ENCODE measurements around the gene LEPR. TPM values are rescaled to one million over a fixed set of nuclear protein-coding genes. Genes with fewer than 3 reads are reported as not detected.
"Not testable (repeated sequence)": the region's sequence is repeated elsewhere in the genome, so short reads cannot be mapped to it uniquely, and the experiment has no call there.

Gene LEPR, protein sequence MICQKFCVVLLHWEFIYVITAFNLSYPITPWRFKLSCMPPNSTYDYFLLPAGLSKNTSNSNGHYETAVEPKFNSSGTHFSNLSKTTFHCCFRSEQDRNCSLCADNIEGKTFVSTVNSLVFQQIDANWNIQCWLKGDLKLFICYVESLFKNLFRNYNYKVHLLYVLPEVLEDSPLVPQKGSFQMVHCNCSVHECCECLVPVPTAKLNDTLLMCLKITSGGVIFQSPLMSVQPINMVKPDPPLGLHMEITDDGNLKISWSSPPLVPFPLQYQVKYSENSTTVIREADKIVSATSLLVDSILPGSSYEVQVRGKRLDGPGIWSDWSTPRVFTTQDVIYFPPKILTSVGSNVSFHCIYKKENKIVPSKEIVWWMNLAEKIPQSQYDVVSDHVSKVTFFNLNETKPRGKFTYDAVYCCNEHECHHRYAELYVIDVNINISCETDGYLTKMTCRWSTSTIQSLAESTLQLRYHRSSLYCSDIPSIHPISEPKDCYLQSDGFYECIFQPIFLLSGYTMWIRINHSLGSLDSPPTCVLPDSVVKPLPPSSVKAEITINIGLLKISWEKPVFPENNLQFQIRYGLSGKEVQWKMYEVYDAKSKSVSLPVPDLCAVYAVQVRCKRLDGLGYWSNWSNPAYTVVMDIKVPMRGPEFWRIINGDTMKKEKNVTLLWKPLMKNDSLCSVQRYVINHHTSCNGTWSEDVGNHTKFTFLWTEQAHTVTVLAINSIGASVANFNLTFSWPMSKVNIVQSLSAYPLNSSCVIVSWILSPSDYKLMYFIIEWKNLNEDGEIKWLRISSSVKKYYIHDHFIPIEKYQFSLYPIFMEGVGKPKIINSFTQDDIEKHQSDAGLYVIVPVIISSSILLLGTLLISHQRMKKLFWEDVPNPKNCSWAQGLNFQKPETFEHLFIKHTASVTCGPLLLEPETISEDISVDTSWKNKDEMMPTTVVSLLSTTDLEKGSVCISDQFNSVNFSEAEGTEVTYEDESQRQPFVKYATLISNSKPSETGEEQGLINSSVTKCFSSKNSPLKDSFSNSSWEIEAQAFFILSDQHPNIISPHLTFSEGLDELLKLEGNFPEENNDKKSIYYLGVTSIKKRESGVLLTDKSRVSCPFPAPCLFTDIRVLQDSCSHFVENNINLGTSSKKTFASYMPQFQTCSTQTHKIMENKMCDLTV
- 4.6 TPM for polyA plus RNA-seq
- long read RNA-seq, donor 1 = 0 reads
- long read RNA-seq, donor 2 = 0 reads
- long read RNA-seq, donor 3 = 0 reads
- long read RNA-seq, donor 4 = 0 reads
- long read RNA-seq, donor 5 = 0 reads
- long read RNA-seq, donor 6, full-length matches to known transcripts = 1 of 1 reads
- long read RNA-seq, donor 6, partial matches to known transcripts = 0 of 1 reads
- long read RNA-seq, donor 6, other reads (novel, unspliced or antisense) = 0 of 1 reads
- long read RNA-seq, donor 7 = 0 reads
- long read RNA-seq, donor 8, full-length matches to known transcripts = 1 of 1 reads
- long read RNA-seq, donor 8, partial matches to known transcripts = 0 of 1 reads
- long read RNA-seq, donor 8, other reads (novel, unspliced or antisense) = 0 of 1 reads
- long read RNA-seq, donor 9 = 0 reads
- long read RNA-seq, donor 10 = 0 reads
- long read RNA-seq, donor 11 = 0 reads

DNA sequence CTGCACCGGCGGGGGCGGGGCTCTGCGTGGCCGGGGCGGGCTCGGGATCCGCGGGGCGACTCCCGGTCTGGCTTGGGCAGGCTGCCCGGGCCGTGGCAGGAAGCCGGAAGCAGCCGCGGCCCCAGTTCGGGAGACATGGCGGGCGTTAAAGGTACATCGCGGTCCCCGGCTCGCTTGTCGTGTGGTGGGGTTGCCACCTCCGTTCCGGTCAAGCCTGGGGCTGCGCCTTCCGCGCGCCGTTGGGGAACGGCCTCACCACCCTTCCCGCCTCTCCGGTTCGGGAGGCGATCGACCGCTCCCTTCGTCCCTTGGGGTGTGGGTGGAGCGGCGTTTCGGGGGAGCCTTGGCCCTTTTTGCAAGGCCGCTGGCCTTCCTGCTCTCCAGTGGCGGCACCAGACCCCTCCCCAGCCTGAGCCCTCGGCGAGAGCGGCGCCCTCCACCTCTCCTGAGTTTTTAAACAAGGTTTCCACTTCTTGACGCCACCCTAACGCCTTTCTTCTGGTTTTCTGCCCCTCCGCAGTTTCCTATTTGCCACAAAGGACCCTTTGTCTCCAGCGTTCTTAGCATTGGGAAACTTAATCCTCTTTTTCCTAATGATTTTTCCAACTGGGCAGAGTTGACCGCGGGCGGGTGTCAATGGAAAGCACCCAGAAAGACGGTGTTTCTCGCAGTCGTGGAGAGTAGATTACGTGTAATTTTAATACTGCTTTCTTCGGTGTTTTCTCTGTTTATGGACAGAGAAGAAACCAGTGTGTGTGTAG, at the start of gene LEPR, which contains the start of gene LEPROT:
LEPR (plus strand) TSS at position 79 of the 761 bp plus-strand sequence. CDS start 144,898 bp downstream, outside the sequence.
LEPROT (plus strand) TSS at position 79 of the 761 bp plus-strand sequence; CDS start at position 136, 57 bp downstream.
- Histone ChIP-seq H3K4me1 (ENCODE audit: control insufficient read depth, insufficient read depth, low read length) (peaks cover 8% of the 10 kb centered on the region), H3K4me3 (ENCODE audit: low read length) (peak within 1 kb of the TSS; percentile 87), H3K36me3 (ENCODE audit: control insufficient read depth, insufficient read depth, low read length) (peaks cover 8% of the 10 kb centered on the region), H3K27ac (ENCODE audit: low read length) (peak within 1 kb of the TSS; percentile 94), H3K9me3 (ENCODE audit: control insufficient read depth, low read depth, low read length) (no peaks in the 10 kb centered on the region), H3K27me3 (ENCODE audit: control insufficient read depth, insufficient read depth, low read length) (no peaks in the 10 kb centered on the region)
- no CpG with 5 or more reads among the region's 60 CpGs for WGBS (ENCODE audit: insufficient coverage, low lambda C conversion rate)
- peak in 1 of 2 donors; percentile 95 for DNase-seq

DNA sequence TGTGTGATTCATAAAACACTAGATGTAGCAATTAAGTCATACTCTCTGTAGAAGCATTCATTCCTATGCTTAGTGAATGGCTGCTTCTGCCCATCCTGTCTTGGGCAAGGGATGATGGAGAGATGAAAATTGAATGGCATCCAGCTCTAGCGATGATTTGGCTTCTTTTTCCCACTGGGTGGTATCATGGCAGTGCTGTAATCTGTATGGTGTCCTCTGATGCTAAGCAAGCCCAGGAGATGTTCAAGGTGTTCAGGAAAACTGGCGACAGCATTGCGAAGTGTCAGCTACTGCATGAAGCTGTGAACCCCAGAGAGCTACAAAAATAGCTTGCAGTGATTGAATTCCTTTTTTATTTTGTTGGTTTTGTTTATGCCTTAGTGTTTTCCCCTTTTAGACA, 48.9 kb upstream of the LEPR start:
- 94% methylated on average over 2 of the region's 3 CpGs for WGBS (ENCODE audit: insufficient coverage, low lambda C conversion rate)
- Histone ChIP-seq H3K9me3 (ENCODE audit: control insufficient read depth, low read depth, low read length) (no peaks in the 10 kb centered on the region), H3K4me3 (ENCODE audit: low read length) (no peak overlapping the region), H3K27me3 (ENCODE audit: control insufficient read depth, insufficient read depth, low read length) (no peaks in the 10 kb centered on the region), H3K36me3 (ENCODE audit: control insufficient read depth, insufficient read depth, low read length) (no peaks in the 10 kb centered on the region), H3K27ac (ENCODE audit: low read length) (no peak overlapping the region), H3K4me1 (ENCODE audit: control insufficient read depth, insufficient read depth, low read length) (no peaks in the 10 kb centered on the region)
- DNase-seq = no peak

DNA sequence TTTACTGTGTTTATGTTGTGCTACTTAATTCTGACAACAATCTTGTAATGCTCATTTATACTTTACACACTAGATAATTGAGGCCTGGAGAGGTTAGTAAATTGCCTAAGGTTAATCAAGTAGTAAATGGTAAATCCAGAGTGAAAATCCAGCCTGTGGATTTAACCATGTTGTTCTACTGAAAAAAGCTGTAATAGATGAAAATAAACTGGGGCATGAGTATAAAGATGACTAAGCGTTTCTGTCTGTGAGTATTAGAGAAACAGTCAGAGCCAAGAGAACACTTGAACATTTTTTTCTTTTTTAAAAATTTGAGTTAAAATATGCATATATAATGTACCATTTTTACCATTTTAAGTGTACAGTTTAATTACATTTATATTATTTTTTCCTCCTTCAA, 47.9 kb upstream of the LEPR start:
- no peaks in the 10 kb centered on the region for H3K9me3 ChIP-seq (ENCODE audit: control insufficient read depth, low read depth, low read length)
- H3K27ac ChIP-seq (ENCODE audit: low read length) = no peak overlapping the region
- no peak overlapping the region for H3K4me3 ChIP-seq (ENCODE audit: low read length)
- no peaks in the 10 kb centered on the region for H3K4me1 ChIP-seq (ENCODE audit: control insufficient read depth, insufficient read depth, low read length)
- WGBS (ENCODE audit: insufficient coverage, low lambda C conversion rate) = 100% methylated on average over 1 of the region's 1 CpG
- DNase-seq = no peak
- no peaks in the 10 kb centered on the region for H3K36me3 ChIP-seq (ENCODE audit: control insufficient read depth, insufficient read depth, low read length)
- H3K27me3 ChIP-seq (ENCODE audit: control insufficient read depth, insufficient read depth, low read length) = no peaks in the 10 kb centered on the region

DNA sequence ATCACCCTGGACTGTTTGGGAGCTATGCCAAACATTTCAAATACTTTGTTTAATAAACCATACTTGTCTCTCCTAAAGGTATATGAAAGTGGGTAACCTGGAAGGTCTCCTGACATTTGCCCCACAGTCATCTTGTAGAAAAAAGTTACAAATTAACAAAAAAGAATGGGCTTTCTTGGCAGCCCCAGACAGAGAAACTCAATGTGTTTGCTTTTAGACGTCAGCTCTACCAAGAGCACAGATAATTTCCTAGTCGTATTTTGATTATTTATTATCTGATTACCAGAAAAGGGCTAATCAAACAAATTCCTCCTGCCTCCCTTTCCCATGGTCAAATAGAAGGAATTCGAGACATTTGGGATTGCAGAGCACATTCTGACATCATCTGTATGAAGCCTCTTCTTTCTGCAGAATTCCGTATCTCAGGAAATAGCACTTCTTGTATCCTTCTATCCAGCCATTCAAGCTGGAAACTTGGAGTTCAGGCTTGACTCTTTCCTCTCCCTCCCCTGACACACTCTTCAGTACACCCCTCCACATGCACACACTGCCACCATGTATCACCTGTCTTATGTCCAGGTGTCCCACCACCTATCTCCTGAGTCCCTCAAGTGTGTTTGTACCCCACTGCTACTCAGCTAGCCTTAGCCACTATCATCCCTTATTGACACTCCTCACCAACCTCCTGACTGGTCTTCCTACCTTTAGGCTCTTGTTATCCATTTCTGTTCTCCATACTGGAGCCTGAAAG, 42.8 kb upstream of the LEPR start:
- no peak for DNase-seq
- 83% methylated on average over 1 of the region's 4 CpGs for WGBS (ENCODE audit: insufficient coverage, low lambda C conversion rate)
- Histone ChIP-seq H3K27ac (ENCODE audit: low read length) (no peak overlapping the region), H3K9me3 (ENCODE audit: control insufficient read depth, low read depth, low read length) (no peaks in the 10 kb centered on the region), H3K27me3 (ENCODE audit: control insufficient read depth, insufficient read depth, low read length) (no peaks in the 10 kb centered on the region), H3K36me3 (ENCODE audit: control insufficient read depth, insufficient read depth, low read length) (no peaks in the 10 kb centered on the region), H3K4me3 (ENCODE audit: low read length) (no peak overlapping the region), H3K4me1 (ENCODE audit: control insufficient read depth, insufficient read depth, low read length) (no peaks in the 10 kb centered on the region)

DNA sequence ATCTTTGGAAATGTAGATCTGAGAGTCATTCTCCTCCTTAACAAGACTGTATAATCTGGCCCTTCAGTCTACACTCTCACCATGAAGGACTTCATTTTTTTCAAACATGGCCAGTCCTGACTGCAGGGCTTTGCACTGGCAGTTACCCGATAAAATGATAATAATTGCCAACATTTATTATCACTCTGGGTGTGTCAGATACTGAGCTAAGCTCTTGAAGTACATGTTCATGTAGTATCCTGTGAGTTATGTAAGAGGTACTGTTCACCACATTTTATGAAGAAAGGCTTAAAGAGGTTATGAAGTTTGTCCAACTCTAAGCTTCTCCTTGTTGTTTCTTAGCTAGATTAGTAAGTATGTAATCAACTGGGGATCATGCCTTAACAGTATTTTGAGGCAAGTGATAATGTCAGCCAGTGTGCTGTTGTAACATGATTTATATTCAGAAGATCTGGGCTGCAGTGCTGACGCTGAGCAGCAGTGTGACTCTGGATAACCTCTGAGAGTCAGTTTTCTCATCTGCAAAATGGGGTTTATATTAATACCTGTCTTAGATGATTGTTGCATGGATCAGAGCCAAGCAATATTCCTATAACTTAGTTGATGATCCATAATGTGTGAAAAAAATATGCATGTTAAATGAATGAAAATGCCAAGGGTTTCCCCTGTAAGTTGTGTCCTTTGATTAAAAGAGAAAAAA, 42.1 kb upstream of the LEPR start:
- 67% methylated on average over 1 of the region's 2 CpGs for WGBS (ENCODE audit: insufficient coverage, low lambda C conversion rate)
- H3K27ac ChIP-seq (ENCODE audit: low read length) = no peak overlapping the region
- H3K36me3 ChIP-seq (ENCODE audit: control insufficient read depth, insufficient read depth, low read length) = no peaks in the 10 kb centered on the region
- H3K4me3 ChIP-seq (ENCODE audit: low read length) = no peak overlapping the region
- H3K4me1 ChIP-seq (ENCODE audit: control insufficient read depth, insufficient read depth, low read length) = no peaks in the 10 kb centered on the region
- no peaks in the 10 kb centered on the region for H3K27me3 ChIP-seq (ENCODE audit: control insufficient read depth, insufficient read depth, low read length)
- no peak for DNase-seq
- H3K9me3 ChIP-seq (ENCODE audit: control insufficient read depth, low read depth, low read length) = no peaks in the 10 kb centered on the region

DNA sequence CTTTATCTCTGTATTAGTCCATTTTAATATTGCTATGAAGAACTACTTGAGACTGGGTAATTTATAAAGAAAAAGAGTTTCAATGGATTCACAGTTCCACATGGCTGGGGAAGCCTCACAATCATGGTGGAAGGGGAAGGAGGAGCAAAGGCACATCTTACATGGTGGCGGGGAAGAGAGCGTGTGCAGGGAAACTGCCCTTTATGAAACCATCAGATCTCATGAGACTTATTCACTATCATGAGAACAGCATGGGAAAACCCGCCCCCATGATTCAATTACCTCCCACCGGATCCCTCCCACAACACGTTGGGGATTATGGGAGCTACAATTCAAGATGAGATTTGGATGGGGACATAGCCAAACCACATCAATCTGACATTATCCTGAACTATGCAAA, 36.0 kb upstream of the LEPR start:
- DNase-seq; H3K9me3 ChIP-seq (ENCODE audit: control insufficient read depth, low read depth, low read length); H3K4me3 ChIP-seq (ENCODE audit: low read length); H3K36me3 ChIP-seq (ENCODE audit: control insufficient read depth, insufficient read depth, low read length); H3K27me3 ChIP-seq (ENCODE audit: control insufficient read depth, insufficient read depth, low read length); H3K27ac ChIP-seq (ENCODE audit: low read length); H3K4me1 ChIP-seq (ENCODE audit: control insufficient read depth, insufficient read depth, low read length): not testable (repeated sequence)
- WGBS (ENCODE audit: insufficient coverage, low lambda C conversion rate) = no CpG with 5 or more reads among the region's 5 CpGs

DNA sequence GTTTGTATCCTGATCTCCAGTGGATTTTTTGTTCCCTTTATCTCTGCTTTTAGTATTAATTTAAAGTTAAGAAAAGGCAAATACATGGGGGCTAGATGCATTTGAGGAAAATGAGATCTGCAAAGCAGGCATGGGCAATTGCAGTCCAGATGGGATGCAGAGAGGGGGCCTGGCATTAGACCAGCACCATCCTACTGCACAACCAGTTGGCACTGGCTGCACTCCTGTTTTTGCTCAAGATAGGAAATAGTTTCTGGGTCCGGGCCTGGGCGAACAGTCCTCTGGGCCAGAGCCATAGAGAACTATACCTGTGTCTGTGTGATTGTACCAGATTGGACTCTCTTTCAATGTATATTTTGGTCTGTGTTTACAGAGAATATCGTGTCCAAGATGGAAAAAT, 34.0 kb upstream of the LEPR start:
- Histone ChIP-seq H3K36me3 (ENCODE audit: control insufficient read depth, insufficient read depth, low read length) (peaks cover 2% of the 10 kb centered on the region), H3K9me3 (ENCODE audit: control insufficient read depth, low read depth, low read length) (no peaks in the 10 kb centered on the region), H3K4me1 (ENCODE audit: control insufficient read depth, insufficient read depth, low read length) (no peaks in the 10 kb centered on the region), H3K27me3 (ENCODE audit: control insufficient read depth, insufficient read depth, low read length) (no peaks in the 10 kb centered on the region), H3K4me3 (ENCODE audit: low read length) (no peak overlapping the region), H3K27ac (ENCODE audit: low read length) (no peak overlapping the region)
- WGBS (ENCODE audit: insufficient coverage, low lambda C conversion rate) = no CpG with 5 or more reads among the region's 3 CpGs
- no peak for DNase-seq

DNA sequence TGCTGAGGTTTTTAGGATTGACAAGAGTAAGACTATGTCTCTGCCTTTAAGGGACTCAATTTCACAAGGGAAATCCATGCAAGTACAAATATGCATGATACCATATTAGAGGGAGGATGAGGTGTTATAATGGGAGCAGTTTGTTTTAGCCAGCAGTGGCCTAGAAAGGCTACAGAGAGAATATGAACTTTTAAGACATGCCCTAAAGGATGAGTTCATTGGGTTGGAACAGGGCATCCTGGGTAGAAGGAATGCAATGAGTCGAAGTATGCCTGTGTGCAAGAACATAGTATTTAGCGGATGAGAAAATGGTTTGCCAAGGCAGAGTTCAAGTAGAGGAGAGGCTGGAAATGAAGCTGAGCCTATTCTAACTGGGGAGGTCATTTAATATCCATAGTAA, 32.6 kb upstream of the LEPR start:
- H3K9me3 ChIP-seq (ENCODE audit: control insufficient read depth, low read depth, low read length) = no peaks in the 10 kb centered on the region
- no CpG with 5 or more reads among the region's 2 CpGs for WGBS (ENCODE audit: insufficient coverage, low lambda C conversion rate)
- no peak overlapping the region for H3K27ac ChIP-seq (ENCODE audit: low read length)
- no peaks in the 10 kb centered on the region for H3K27me3 ChIP-seq (ENCODE audit: control insufficient read depth, insufficient read depth, low read length)
- H3K4me3 ChIP-seq (ENCODE audit: low read length) = no peak overlapping the region
- H3K36me3 ChIP-seq (ENCODE audit: control insufficient read depth, insufficient read depth, low read length) = peaks cover 2% of the 10 kb centered on the region
- no peaks in the 10 kb centered on the region for H3K4me1 ChIP-seq (ENCODE audit: control insufficient read depth, insufficient read depth, low read length)
- DNase-seq = no peak

Data from large intestine (tissue), 12 donors.